Neural progenitor cell (in vitro differentiated cells): ENCODE measurements around the gene ASAP2. TPM values are rescaled to one million over a fixed set of nuclear protein-coding genes. Genes with fewer than 3 reads are reported as not detected.
A peak's percentile ranks its signal among the peaks of the same experiment; 100 is the strongest.
"Not testable (repeated sequence)": the region's sequence is repeated elsewhere in the genome, so short reads cannot be mapped to it uniquely, and the experiment has no call there.

ENCODE experiments used
- DNase-seq: peaks from one replicate; pipeline ENCODE4 v3.0.0-alpha.2; 2016; ENCODE audit warnings: low spot score
- H2AFZ ChIP-seq: fragments of 200-600 bp; sonication (generic); replicated peaks from 2 replicates; pipeline ENCODE4 v1.6.1; 2016; ENCODE audit warnings: antibody characterized with exemption
- H3F3A ChIP-seq: fragments of 200-600 bp; sonication (generic); 2 replicates; pipeline ENCODE4 v1.6.1; 2016; ENCODE audit warnings: antibody characterized with exemption, low read depth
- H3K27ac ChIP-seq: fragments of 200-600 bp; sonication (generic); 2 replicates; pipeline ENCODE4 v1.5.1; 2016; ENCODE audit warnings: mild to moderate bottlenecking
- H3K27me3 ChIP-seq: fragments of 200-600 bp; sonication (generic); 2 replicates; pipeline ENCODE4 v1.6.1; 2016; ENCODE audit warnings: mild to moderate bottlenecking, moderate library complexity
- H3K36me3 ChIP-seq: fragments of 200-600 bp; sonication (generic); 2 replicates; pipeline ENCODE4 v1.5.1; 2016
- H3K4me1 ChIP-seq: fragments of 200-600 bp; sonication (generic); 2 replicates; pipeline ENCODE4 v1.6.1; 2016; ENCODE audit warnings: mixed run types
- H3K4me2 ChIP-seq: fragments of 200-600 bp; sonication (generic); 2 replicates; pipeline ENCODE4 v1.6.1; 2016
- H3K4me3 ChIP-seq: fragments of 200-600 bp; sonication (generic); 2 replicates; pipeline ENCODE4 v1.5.1; 2016
- H3K79me2 ChIP-seq: fragments of 200-600 bp; sonication (generic); 2 replicates; pipeline ENCODE4 v1.6.1; 2016; ENCODE audit warnings: low read depth
- H3K9ac ChIP-seq: fragments of 200-600 bp; sonication (generic); 2 replicates; pipeline ENCODE4 v1.6.1; 2016
- H3K9me3 ChIP-seq: fragments of 200-600 bp; sonication (generic); 2 replicates; pipeline ENCODE4 v1.5.1; 2016; ENCODE audit warnings: low read depth
- H4K20me1 ChIP-seq: fragments of 200-600 bp; sonication (generic); 2 replicates; pipeline ENCODE4 v1.6.1; 2016; ENCODE audit warnings: low read depth
- H3K27ac Mint-ChIP-seq: 3 replicates; pipeline ENCODE4 v1.8.0; 2021; ENCODE audit warnings: mixed read lengths
- H3K27me3 Mint-ChIP-seq: 2 replicates; pipeline ENCODE4 v1.8.0; 2022; ENCODE audit warnings: low read depth, mild to moderate bottlenecking, inconsistent platforms, moderate library complexity, mixed read lengths; ENCODE audit not compliant: insufficient read depth
- H3K36me3 Mint-ChIP-seq: 3 replicates; pipeline ENCODE4 v1.8.0; 2021; ENCODE audit warnings: mixed read lengths
- H3K4me1 Mint-ChIP-seq: 3 replicates; pipeline ENCODE4 v1.8.0; 2021; ENCODE audit warnings: mixed read lengths
- H3K4me3 Mint-ChIP-seq: 3 replicates; pipeline ENCODE4 v1.8.0; 2021; ENCODE audit warnings: mild to moderate bottlenecking, moderate library complexity, mixed read lengths
- H3K9me3 Mint-ChIP-seq: 3 replicates; pipeline ENCODE4 v1.8.0; 2020; ENCODE audit warnings: mixed read lengths
- EZH2 ChIP-seq: fragments of 200-600 bp; sonication (generic); IDR thresholded peaks from 2 replicates; pipeline ENCODE4 v1.6.1; 2017; ENCODE audit warnings: antibody characterized with exemption, mild to moderate bottlenecking, moderate library complexity
- EZH2phosphoT487 ChIP-seq: fragments of 200-600 bp; sonication (generic); IDR thresholded peaks from 2 replicates; pipeline ENCODE4 v1.6.1; 2017; ENCODE audit warnings: antibody characterized with exemption
- total RNA-seq: library from RNA; depleted of rRNA; stranded (reverse); fragments of >200 nt; gene quantifications from 2 replicates; pipeline ENCODE4 v1.2.3, GENCODE V29; 2015; ENCODE audit warnings: low replicate concordance
- TF ChIP-seq, protein P1 (sequence below): fragments of 200-600 bp; sonication (generic); IDR thresholded peaks from 2 replicates; pipeline ENCODE4 v1.5.1; 2017; ENCODE audit warnings: antibody characterized with exemption, mild to moderate bottlenecking

The ASAP2 gene
- total RNA-seq, 1 donor from 2014 or later, result 31.7 TPM

DNA sequence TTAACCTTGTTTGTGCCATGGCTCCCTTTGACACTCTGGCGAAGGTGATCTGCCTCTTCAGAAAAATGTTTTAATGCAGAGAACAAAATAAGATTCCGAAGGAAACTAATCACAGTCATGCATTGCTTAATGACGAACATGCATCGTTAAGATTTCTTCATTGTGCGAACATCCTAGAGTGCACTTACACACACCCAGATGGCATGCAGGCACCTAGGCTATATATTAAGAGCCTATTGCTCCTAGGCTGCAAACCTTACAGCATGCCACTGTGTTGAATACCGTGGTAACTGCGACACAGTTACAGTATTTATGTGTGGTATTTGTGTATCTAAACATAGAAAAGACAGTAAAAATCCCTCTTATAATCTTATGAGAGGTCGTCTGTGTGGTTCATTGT is 8.3 kb downstream of the ASAP2 start:
- Histone ChIP-seq H3K9me3 (no peaks in the 10 kb centered on the region), H4K20me1 (peaks cover 84% of the 10 kb centered on the region), H3K4me1 (no peaks in the 10 kb centered on the region), H3K4me3 (no peak overlapping the region), H2AFZ (no peak overlapping the region), H3K36me3 (no peaks in the 10 kb centered on the region), H3K9ac (no peak overlapping the region), H3K79me2 (peaks cover 96% of the 10 kb centered on the region), H3K27me3 (no peaks in the 10 kb centered on the region), H3K27ac (no peak overlapping the region), H3K4me2 (no peak overlapping the region), H3F3A (peaks cover 5% of the 10 kb centered on the region)
- TF ChIP-seq EZH2phosphoT487 (no peak), EZH2 (no peak)
- TF ChIP-seq, protein P1, sequence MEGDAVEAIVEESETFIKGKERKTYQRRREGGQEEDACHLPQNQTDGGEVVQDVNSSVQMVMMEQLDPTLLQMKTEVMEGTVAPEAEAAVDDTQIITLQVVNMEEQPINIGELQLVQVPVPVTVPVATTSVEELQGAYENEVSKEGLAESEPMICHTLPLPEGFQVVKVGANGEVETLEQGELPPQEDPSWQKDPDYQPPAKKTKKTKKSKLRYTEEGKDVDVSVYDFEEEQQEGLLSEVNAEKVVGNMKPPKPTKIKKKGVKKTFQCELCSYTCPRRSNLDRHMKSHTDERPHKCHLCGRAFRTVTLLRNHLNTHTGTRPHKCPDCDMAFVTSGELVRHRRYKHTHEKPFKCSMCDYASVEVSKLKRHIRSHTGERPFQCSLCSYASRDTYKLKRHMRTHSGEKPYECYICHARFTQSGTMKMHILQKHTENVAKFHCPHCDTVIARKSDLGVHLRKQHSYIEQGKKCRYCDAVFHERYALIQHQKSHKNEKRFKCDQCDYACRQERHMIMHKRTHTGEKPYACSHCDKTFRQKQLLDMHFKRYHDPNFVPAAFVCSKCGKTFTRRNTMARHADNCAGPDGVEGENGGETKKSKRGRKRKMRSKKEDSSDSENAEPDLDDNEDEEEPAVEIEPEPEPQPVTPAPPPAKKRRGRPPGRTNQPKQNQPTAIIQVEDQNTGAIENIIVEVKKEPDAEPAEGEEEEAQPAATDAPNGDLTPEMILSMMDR, result no peak
- no peak for DNase-seq
- H3K4me1 Mint-ChIP-seq, result peaks cover 27% of the 10 kb centered on the region
- H3K27ac Mint-ChIP-seq, result no peak overlapping the region
- peaks cover 28% of the 10 kb centered on the region for H3K36me3 Mint-ChIP-seq
- no peaks in the 10 kb centered on the region for H3K9me3 Mint-ChIP-seq
- H3K27me3 Mint-ChIP-seq, result no peaks in the 10 kb centered on the region
- no peak overlapping the region for H3K4me3 Mint-ChIP-seq

DNA sequence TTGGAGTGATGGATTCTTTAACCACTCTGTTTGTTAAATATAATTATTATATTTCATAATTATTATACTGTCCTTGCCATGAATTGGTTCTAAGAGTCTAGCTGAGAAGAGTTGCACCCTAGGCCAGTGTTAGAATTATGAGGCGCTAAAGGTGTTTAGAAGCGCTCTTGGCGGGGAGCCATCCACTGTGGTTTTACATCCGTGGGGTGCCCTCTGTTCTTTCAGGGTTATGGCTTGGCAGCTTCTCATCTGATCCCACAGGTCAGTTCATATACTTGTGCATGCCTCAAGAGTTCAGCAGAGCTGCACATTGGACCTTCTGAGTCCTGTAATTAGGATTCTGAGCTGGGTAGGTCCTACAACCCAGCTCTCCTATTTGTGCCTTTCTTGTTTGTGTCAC is 9.1 kb downstream of the ASAP2 start:
- Histone ChIP-seq H3K79me2 (peaks cover 95% of the 10 kb centered on the region), H3K9ac (no peak overlapping the region), H3K4me1 (no peaks in the 10 kb centered on the region), H3K27ac (no peak overlapping the region), H2AFZ (no peak overlapping the region), H3K4me2 (no peak overlapping the region), H4K20me1 (peaks cover 81% of the 10 kb centered on the region), H3K27me3 (no peaks in the 10 kb centered on the region), H3K36me3 (no peaks in the 10 kb centered on the region), H3K9me3 (no peaks in the 10 kb centered on the region), H3K4me3 (no peak overlapping the region), H3F3A (peaks cover 5% of the 10 kb centered on the region)
- no peak for DNase-seq
- TF ChIP-seq EZH2 (no peak), EZH2phosphoT487 (no peak)
- TF ChIP-seq, protein P1, result no peak
- Mint-ChIP-seq H3K9me3 (peaks cover 4% of the 10 kb centered on the region), H3K36me3 (peaks cover 29% of the 10 kb centered on the region), H3K27me3 (no peaks in the 10 kb centered on the region), H3K4me3 (no peak overlapping the region), H3K27ac (no peak overlapping the region), H3K4me1 (peaks cover 22% of the 10 kb centered on the region)

DNA sequence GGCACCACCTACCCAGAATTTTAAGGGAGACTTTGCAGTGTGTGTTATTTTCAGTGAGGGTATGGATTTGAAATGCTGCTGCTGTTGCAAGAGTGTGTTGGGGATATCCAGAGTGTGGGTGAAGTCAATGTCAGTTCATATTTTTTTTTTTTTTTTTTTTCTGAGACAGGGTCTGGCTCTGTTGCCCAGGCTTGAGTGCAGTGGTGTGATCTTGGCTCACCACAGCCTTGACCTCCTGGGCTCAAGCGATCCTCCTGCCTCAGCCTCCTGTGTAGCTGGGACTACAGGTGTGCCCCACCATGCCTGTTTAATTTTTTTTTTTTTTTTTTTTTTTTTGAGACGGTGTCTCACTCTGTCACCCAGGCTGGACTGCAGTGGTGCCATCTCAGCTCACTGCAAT is 9.5 kb downstream of the ASAP2 start:
- H3K27ac Mint-ChIP-seq, H3K9ac ChIP-seq, DNase-seq, H3K4me2 ChIP-seq, H3K9me3 ChIP-seq, H3K27me3 Mint-ChIP-seq, H3K27me3 ChIP-seq, H3F3A ChIP-seq, H3K36me3 ChIP-seq, H3K27ac ChIP-seq, H3K4me3 Mint-ChIP-seq, H3K9me3 Mint-ChIP-seq, H3K4me3 ChIP-seq, H2AFZ ChIP-seq, H3K4me1 ChIP-seq: not testable (repeated sequence)
- Histone ChIP-seq H3K79me2 (peaks cover 95% of the 10 kb centered on the region), H4K20me1 (peaks cover 79% of the 10 kb centered on the region)
- Mint-ChIP-seq H3K4me1 (peaks cover 22% of the 10 kb centered on the region), H3K36me3 (peaks cover 33% of the 10 kb centered on the region)

DNA sequence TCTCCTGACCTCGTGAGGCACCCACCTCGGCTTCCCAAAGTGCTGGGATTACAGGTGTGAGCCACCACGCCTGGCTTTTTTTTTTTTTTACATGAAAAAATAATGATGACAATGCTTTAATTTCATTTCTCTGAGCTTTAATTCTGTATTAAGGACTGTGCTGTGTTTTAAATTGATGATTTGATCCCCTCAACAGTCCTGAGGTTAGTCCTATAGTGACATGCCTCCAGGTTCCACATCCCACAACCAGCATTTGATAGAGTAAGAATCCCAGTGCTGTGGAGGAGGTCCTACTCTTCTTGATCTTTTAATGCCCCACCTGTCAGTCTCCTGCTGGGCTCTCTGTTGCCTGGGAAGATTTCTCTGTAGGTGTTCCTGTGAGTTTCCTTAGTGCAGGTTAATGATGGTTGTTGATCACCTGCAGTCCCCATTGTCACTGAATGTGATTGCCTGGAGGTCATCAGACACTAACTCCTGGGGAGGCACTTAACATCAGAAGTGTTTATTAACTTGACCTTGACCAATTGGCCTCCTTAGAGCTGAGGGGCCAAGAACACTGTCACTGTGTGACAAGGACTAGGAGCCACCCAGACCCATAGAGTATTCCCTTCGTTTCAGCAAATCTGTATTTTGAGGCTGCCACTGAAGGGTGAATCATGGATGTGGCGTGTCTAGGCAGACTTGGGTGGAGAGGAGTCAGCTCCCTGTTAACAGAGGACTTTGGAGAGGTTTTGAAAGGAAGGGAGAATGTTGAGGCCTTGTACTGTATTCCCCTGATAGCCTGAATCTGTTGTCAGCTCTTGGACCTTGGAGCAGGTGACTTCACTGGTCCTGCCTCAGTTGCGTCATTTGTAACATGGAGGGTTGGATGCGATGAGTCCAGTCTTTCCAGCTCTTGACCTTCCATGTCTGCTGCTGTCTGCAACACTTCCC is 11.5 kb downstream of the ASAP2 start:
- H3K36me3 Mint-ChIP-seq, result peaks cover 36% of the 10 kb centered on the region
- Histone ChIP-seq H3K4me1 (no peaks in the 10 kb centered on the region), H4K20me1 (peaks cover 69% of the 10 kb centered on the region), H3K9me3 (no peaks in the 10 kb centered on the region), H3K27me3 (no peaks in the 10 kb centered on the region), H2AFZ (no peak overlapping the region), H3K4me2 (no peak overlapping the region), H3K36me3 (no peaks in the 10 kb centered on the region), H3K79me2 (peaks cover 95% of the 10 kb centered on the region), H3K27ac (no peak overlapping the region), H3K9ac (no peak overlapping the region), H3F3A (peaks cover 5% of the 10 kb centered on the region), H3K4me3 (no peak overlapping the region)
- H3K4me1 Mint-ChIP-seq, result peaks cover 15% of the 10 kb centered on the region
- H3K9me3 Mint-ChIP-seq, result peaks cover 8% of the 10 kb centered on the region
- no peak overlapping the region for H3K4me3 Mint-ChIP-seq
- H3K27me3 Mint-ChIP-seq, result peaks cover 4% of the 10 kb centered on the region
- DNase-seq, result no peak
- peak overlapping the region; percentile 58 for H3K27ac Mint-ChIP-seq
- no peak for TF ChIP-seq EZH2
- no peak for TF ChIP-seq EZH2phosphoT487
- TF ChIP-seq, protein P1, result no peak
